ENCODE data around the gene CLDN2. TPM values are rescaled to one million over a fixed set of nuclear protein-coding genes. Genes with fewer than 3 reads are reported as not detected.

Gene CLDN2
- total and polyA plus RNA-seq, 10 of the 15 experiments (the other 5 are each of a cell fraction or from before 2014, with no cell fraction given) = 0.06 TPM; not detected in 9

- no peak overlapping the region for H3K4me3 ChIP-seq
- H3K27ac ChIP-seq (ENCODE audit: control insufficient read depth, insufficient read depth) = no peak overlapping the region
- no peak overlapping the region for H2AFZ ChIP-seq (ENCODE audit: control insufficient read depth, low read depth, low read length)
- no peaks in the 10 kb centered on the region for H3K27me3 ChIP-seq (replicated peaks in 1 of 2; ENCODE audit: control insufficient read depth in 2 of 2, insufficient read depth in 2 of 2, low read length in 1 of 2)
- H3K4me2 ChIP-seq (ENCODE audit: control insufficient read depth, insufficient read depth) = no peak overlapping the region
- TF ChIP-seq TBL1XR1 (IDR thresholded peaks at IDR 0.05; ENCODE audit: low read depth, low read length) (no peak), POLR2A (IDR thresholded peaks at IDR 0.05; ENCODE audit: low read depth, low read length) (no peak), EZH2 (IDR thresholded peaks at IDR 0.05; ENCODE audit: borderline replicate concordance, control insufficient read depth, low read depth, low read length) (no peak), E2F4 (IDR thresholded peaks at IDR 0.05; ENCODE audit: low read depth, low read length) (no peak), LARP7 (IDR thresholded peaks at IDR 0.05) (no peak)
- TF ChIP-seq, protein P1, sequence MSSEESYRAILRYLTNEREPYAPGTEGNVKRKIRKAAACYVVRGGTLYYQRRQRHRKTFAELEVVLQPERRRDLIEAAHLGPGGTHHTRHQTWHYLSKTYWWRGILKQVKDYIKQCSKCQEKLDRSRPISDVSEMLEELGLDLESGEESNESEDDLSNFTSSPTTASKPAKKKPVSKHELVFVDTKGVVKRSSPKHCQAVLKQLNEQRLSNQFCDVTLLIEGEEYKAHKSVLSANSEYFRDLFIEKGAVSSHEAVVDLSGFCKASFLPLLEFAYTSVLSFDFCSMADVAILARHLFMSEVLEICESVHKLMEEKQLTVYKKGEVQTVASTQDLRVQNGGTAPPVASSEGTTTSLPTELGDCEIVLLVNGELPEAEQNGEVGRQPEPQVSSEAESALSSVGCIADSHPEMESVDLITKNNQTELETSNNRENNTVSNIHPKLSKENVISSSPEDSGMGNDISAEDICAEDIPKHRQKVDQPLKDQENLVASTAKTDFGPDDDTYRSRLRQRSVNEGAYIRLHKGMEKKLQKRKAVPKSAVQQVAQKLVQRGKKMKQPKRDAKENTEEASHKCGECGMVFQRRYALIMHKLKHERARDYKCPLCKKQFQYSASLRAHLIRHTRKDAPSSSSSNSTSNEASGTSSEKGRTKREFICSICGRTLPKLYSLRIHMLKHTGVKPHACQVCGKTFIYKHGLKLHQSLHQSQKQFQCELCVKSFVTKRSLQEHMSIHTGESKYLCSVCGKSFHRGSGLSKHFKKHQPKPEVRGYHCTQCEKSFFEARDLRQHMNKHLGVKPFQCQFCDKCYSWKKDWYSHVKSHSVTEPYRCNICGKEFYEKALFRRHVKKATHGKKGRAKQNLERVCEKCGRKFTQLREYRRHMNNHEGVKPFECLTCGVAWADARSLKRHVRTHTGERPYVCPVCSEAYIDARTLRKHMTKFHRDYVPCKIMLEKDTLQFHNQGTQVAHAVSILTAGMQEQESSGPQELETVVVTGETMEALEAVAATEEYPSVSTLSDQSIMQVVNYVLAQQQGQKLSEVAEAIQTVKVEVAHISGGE (CRISPR knock-in tag; IDR thresholded peaks at IDR 0.05) = no peak
- TF ChIP-seq, protein P2, sequence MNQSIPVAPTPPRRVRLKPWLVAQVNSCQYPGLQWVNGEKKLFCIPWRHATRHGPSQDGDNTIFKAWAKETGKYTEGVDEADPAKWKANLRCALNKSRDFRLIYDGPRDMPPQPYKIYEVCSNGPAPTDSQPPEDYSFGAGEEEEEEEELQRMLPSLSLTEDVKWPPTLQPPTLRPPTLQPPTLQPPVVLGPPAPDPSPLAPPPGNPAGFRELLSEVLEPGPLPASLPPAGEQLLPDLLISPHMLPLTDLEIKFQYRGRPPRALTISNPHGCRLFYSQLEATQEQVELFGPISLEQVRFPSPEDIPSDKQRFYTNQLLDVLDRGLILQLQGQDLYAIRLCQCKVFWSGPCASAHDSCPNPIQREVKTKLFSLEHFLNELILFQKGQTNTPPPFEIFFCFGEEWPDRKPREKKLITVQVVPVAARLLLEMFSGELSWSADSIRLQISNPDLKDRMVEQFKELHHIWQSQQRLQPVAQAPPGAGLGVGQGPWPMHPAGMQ (IDR thresholded peaks at IDR 0.05; ENCODE audit: borderline replicate concordance) = no peak
- TF ChIP-seq, protein P3, sequence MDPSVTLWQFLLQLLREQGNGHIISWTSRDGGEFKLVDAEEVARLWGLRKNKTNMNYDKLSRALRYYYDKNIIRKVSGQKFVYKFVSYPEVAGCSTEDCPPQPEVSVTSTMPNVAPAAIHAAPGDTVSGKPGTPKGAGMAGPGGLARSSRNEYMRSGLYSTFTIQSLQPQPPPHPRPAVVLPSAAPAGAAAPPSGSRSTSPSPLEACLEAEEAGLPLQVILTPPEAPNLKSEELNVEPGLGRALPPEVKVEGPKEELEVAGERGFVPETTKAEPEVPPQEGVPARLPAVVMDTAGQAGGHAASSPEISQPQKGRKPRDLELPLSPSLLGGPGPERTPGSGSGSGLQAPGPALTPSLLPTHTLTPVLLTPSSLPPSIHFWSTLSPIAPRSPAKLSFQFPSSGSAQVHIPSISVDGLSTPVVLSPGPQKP (IDR thresholded peaks at IDR 0.05; ENCODE audit: low read depth, low read length) = no peak
- WGBS (ENCODE audit: insufficient coverage, insufficient replicate concordance, low lambda C conversion rate, missing lambda C conversion rate) = 1% methylated on average over 4 of the region's 4 CpGs
- RAD21 ChIA-PET (ENCODE audit: unreplicated experiment) = no interaction called here
- POLR2A ChIA-PET = no interaction called here
- DNase-seq (ENCODE audit: low read depth, low spot score) = no peak
- no peak for FAIRE-seq
- in situ Hi-C loops (cut with MboI) (no loop called here), intact Hi-C loops (cut with micrococcal nuclease; ENCODE audit: unreplicated experiment) (no loop called here)
- H3K36me3 ChIP-seq (ENCODE audit: control insufficient read depth in 2 of 2, insufficient read depth in 2 of 2, low read length in 1 of 2) = no peaks in the 10 kb centered on the region
- H3K4me1 ChIP-seq (ENCODE audit: control insufficient read depth, insufficient read depth, low read length) = no peaks in the 10 kb centered on the region
- H3K9ac ChIP-seq (ENCODE audit: control insufficient read depth, insufficient read depth, low read length) = no peak overlapping the region
- no peaks in the 10 kb centered on the region for H4K20me1 ChIP-seq (ENCODE audit: control insufficient read depth, insufficient read depth)
- ATAC-seq = no peak
- SMC1A ChIA-PET (ENCODE audit: uncharacterized antibody, unreplicated experiment) = no interaction called here
- BruUV-seq (replicated peaks) = no TSS peak
- H3K9me3 ChIP-seq (replicated peaks; ENCODE audit: control insufficient read depth, insufficient read depth, low read length) = no peaks in the 10 kb centered on the region
- CTCF ChIA-PET = no interaction called here
- H3K79me2 ChIP-seq (ENCODE audit: control insufficient read depth, insufficient read depth, low read length) = no peaks in the 10 kb centered on the region
These were observed 8.0 kb downstream of the CLDN2 start for GRCh38 chrX:106928227-106928626.
